OCI-LY1 (cell line): ENCODE measurements around the gene ARMC6.
"Not testable (repeated sequence)": the region's sequence is repeated elsewhere in the genome, so short reads cannot be mapped to it uniquely, and the experiment has no call there.

Experiments used
- H2AFZ ChIP-seq: fragments of 200-600 bp; sonication (generic), shearing (Covaris generic); 2 replicates; pipeline ENCODE4 v1.6.0; 2014; ENCODE audit warnings: antibody characterized with exemption, mild to moderate bottlenecking, low read length
- H3F3A ChIP-seq: fragments of 200-600 bp; sonication (generic), shearing (Covaris generic); 2 replicates; pipeline ENCODE4 v1.6.0; 2014; ENCODE audit warnings: mild to moderate bottlenecking, antibody characterized with exemption, low read length, moderate library complexity; ENCODE audit not compliant: insufficient read depth
- H3K27ac ChIP-seq: fragments of 200-600 bp; sonication (generic); 2 replicates; pipeline ENCODE4 v1.5.1; 2014; ENCODE audit warnings: low read length, mixed run types, mild to moderate bottlenecking, low read depth; ENCODE audit not compliant: poor library complexity, severe bottlenecking
- H3K27me3 ChIP-seq: fragments of 200-600 bp; sonication (generic); 2 replicates; pipeline ENCODE4 v1.6.0; 2014; ENCODE audit warnings: antibody characterized with exemption, mild to moderate bottlenecking, low read length, moderate library complexity; ENCODE audit not compliant: insufficient read depth
- H3K36me3 ChIP-seq: fragments of 200-600 bp; sonication (generic); 2 replicates; pipeline ENCODE4 v1.6.1; 2014; ENCODE audit warnings: mild to moderate bottlenecking, antibody characterized with exemption, low read length, moderate library complexity, mixed read lengths; ENCODE audit not compliant: insufficient read depth
- H3K4me1 ChIP-seq: fragments of 200-600 bp; sonication (generic); 2 replicates; pipeline ENCODE4 v1.5.1; 2014; ENCODE audit warnings: mild to moderate bottlenecking, low read length, moderate library complexity; ENCODE audit not compliant: insufficient read depth, severe bottlenecking
- H3K4me2 ChIP-seq: fragments of 200-600 bp; sonication (generic), shearing (Covaris generic); 2 replicates; pipeline ENCODE4 v1.6.1; 2014; ENCODE audit warnings: low read length
- H3K4me3 ChIP-seq: fragments of 200-600 bp; sonication (generic); 2 replicates; pipeline ENCODE4 v1.5.1; 2014; ENCODE audit warnings: low read length, low read depth, mild to moderate bottlenecking, mixed read lengths; ENCODE audit not compliant: poor library complexity, severe bottlenecking
- H3K79me2 ChIP-seq: fragments of 200-600 bp; shearing (Covaris generic); 2 replicates; pipeline ENCODE4 v1.6.1; 2016; ENCODE audit warnings: mixed run types, low read length, mixed read lengths; ENCODE audit not compliant: insufficient read depth
- H3K9ac ChIP-seq: fragments of 200-600 bp; sonication (generic), shearing (Covaris generic); 2 replicates; pipeline ENCODE4 v1.6.1; 2014; ENCODE audit warnings: mild to moderate bottlenecking, low read length, mixed read lengths
- H3K9me2 ChIP-seq: fragments of 200-600 bp; sonication (generic), shearing (Covaris generic); 2 replicates; pipeline ENCODE4 v1.6.1; 2014; ENCODE audit warnings: low read depth, mild to moderate bottlenecking, low read length, mixed read lengths
- H3K9me3 ChIP-seq: fragments of 200-600 bp; shearing (Covaris generic); 2 replicates; pipeline ENCODE4 v1.6.1; 2014; ENCODE audit warnings: low read length, mixed read lengths
- H4K20me1 ChIP-seq: fragments of 200-600 bp; sonication (generic), shearing (Covaris generic); 2 replicates; pipeline ENCODE4 v1.6.0; 2016; ENCODE audit warnings: mild to moderate bottlenecking, low read length; ENCODE audit not compliant: insufficient read depth
- EZH2 ChIP-seq: fragments of 200-600 bp; sonication (generic), shearing (Covaris generic); IDR thresholded peaks from 2 replicates; pipeline ENCODE4 v1.8.0; 2017; ENCODE audit warnings: borderline replicate concordance, mixed run types, mild to moderate bottlenecking, antibody characterized with exemption, low read length, moderate library complexity, mixed read lengths
- TF ChIP-seq, protein P1 (sequence below): fragments of 200-600 bp; sonication (generic), shearing (Covaris generic); IDR thresholded peaks from 2 replicates; pipeline ENCODE4 v1.5.1; 2017; ENCODE audit warnings: mild to moderate bottlenecking, antibody characterized with exemption, low read length, moderate library complexity, mixed read lengths

Gene ARMC6

DNA sequence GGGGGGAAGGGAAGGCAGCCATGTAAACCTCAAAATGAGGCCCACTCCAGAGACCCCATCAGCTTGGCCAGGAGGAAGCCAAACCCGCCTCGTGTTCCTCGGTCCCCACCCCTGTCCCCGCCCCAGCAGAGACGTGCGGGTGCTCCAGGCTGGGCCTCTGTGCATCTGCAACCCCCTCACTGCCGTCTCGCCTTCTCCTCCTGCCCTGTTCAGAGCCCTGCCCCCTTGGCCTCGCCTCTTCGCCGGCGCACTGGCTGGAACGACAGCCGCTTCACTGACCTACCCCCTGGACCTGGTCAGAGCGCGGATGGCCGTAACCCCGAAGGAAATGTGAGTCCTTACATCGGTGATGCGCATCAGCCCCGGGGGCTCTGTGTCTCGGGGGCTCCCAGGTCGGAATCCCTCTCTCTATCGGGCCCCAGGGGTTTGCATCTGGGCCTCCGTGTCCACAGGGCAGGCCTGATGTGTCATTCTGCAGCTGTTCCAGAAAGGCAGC, 72.7 kb downstream of the ARMC6 start:
- Histone ChIP-seq H4K20me1 (no peaks in the 10 kb centered on the region), H3K4me1 (peaks cover 9% of the 10 kb centered on the region), H3K9ac (no peak overlapping the region), H3K27ac (no peak overlapping the region), H2AFZ (no peak overlapping the region), H3K79me2 (no peaks in the 10 kb centered on the region), H3K9me2 (no peaks in the 10 kb centered on the region), H3K36me3 (no peaks in the 10 kb centered on the region; the same call in 1 of the 2 replicates), H3K4me2 (no peak overlapping the region), H3K9me3 (no peaks in the 10 kb centered on the region), H3F3A (no peaks in the 10 kb centered on the region), H3K27me3 (no peaks in the 10 kb centered on the region), H3K4me3 (no peak overlapping the region)
- TF ChIP-seq, protein P1, sequence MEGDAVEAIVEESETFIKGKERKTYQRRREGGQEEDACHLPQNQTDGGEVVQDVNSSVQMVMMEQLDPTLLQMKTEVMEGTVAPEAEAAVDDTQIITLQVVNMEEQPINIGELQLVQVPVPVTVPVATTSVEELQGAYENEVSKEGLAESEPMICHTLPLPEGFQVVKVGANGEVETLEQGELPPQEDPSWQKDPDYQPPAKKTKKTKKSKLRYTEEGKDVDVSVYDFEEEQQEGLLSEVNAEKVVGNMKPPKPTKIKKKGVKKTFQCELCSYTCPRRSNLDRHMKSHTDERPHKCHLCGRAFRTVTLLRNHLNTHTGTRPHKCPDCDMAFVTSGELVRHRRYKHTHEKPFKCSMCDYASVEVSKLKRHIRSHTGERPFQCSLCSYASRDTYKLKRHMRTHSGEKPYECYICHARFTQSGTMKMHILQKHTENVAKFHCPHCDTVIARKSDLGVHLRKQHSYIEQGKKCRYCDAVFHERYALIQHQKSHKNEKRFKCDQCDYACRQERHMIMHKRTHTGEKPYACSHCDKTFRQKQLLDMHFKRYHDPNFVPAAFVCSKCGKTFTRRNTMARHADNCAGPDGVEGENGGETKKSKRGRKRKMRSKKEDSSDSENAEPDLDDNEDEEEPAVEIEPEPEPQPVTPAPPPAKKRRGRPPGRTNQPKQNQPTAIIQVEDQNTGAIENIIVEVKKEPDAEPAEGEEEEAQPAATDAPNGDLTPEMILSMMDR, result no peak
- TF ChIP-seq EZH2, result no peak

- H3K36me3 ChIP-seq, result not testable (repeated sequence)
Observed at GRCh38 chr19:19106938-19107337, 73.5 kb downstream of the ARMC6 start.

GRCh38 chr19:19107654-19108053, 74.3 kb downstream of the ARMC6 start:
- peaks cover 9% of the 10 kb centered on the region for H3K4me1 ChIP-seq
- H3K4me2 ChIP-seq, result no peak overlapping the region

More at GRCh38 chr19:19106938-19107337, 73.5 kb downstream of the ARMC6 start:
- H3K9ac ChIP-seq, H3K9me2 ChIP-seq, H3F3A ChIP-seq, H3K79me2 ChIP-seq, H4K20me1 ChIP-seq, H3K27ac ChIP-seq, H3K4me3 ChIP-seq, H3K4me1 ChIP-seq, H2AFZ ChIP-seq, H3K27me3 ChIP-seq, H3K9me3 ChIP-seq, H3K4me2 ChIP-seq: not testable (repeated sequence)

More at GRCh38 chr19:19107654-19108053, 74.3 kb downstream of the ARMC6 start:
- Histone ChIP-seq H3K27ac (no peak overlapping the region), H4K20me1 (no peaks in the 10 kb centered on the region), H3K36me3 (no peaks in the 10 kb centered on the region; the same call in 1 of the 2 replicates), H3K9ac (no peak overlapping the region), H3F3A (no peaks in the 10 kb centered on the region), H3K4me3 (no peak overlapping the region), H3K79me2 (no peaks in the 10 kb centered on the region), H2AFZ (no peak overlapping the region), H3K9me3 (no peaks in the 10 kb centered on the region), H3K9me2 (no peaks in the 10 kb centered on the region), H3K27me3 (no peaks in the 10 kb centered on the region; the same call in 1 of the 2 replicates)
- TF ChIP-seq, protein P1, result no peak
- TF ChIP-seq EZH2, result no peak
